ENCODE data around the gene KIF21A.

DNA sequence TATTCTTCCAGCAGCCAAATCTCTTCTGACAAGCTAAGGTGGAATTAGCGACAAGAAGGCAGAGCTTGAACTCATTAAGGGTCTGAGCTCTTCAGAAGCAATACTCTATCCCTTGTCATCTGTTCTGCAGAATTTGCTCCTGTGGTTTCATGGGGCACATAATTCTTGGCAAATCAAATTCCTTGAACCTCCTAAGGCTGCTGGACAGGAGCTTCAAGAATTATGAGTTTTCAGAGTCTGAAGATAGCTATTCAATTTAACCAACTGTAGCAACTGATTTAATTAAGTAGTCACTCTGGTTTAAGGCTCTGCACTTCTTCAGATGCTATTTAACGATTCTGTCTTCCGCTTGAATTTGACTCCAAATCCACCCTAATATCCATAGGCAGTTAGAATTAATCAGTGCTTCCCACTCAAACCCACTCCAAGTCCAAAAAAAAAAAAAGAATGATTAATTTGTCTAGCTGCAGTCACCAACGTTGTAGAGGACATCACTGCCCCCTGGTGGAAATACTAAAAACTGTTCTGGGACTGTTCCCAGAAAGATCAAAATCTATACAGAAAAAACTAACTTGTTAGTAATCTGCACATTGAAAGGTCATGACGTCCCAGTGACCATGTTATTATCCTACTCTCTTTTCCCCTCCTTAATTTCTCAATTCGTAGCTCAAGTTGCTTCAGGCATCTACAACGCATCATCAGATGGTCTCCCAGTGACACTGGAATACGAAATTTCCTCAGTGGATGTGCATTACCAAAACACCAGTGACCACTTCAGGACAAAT lies 169.9 kb downstream of the KIF21A start:
- TF ChIP-seq, protein P1, sequence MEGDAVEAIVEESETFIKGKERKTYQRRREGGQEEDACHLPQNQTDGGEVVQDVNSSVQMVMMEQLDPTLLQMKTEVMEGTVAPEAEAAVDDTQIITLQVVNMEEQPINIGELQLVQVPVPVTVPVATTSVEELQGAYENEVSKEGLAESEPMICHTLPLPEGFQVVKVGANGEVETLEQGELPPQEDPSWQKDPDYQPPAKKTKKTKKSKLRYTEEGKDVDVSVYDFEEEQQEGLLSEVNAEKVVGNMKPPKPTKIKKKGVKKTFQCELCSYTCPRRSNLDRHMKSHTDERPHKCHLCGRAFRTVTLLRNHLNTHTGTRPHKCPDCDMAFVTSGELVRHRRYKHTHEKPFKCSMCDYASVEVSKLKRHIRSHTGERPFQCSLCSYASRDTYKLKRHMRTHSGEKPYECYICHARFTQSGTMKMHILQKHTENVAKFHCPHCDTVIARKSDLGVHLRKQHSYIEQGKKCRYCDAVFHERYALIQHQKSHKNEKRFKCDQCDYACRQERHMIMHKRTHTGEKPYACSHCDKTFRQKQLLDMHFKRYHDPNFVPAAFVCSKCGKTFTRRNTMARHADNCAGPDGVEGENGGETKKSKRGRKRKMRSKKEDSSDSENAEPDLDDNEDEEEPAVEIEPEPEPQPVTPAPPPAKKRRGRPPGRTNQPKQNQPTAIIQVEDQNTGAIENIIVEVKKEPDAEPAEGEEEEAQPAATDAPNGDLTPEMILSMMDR (IDR thresholded peaks at IDR 0.05), result peak in 5 of 6 experiments; percentile 36 to 84 (median 57)
- TF ChIP-seq POLR2A (IDR thresholded peaks at IDR 0.05), result no peak
